IMR-90 (cell line): Measurements from ENCODE around the gene ANTXR1. TPM values are rescaled to one million over a fixed set of nuclear protein-coding genes. Genes with fewer than 3 reads are reported as not detected.

Experiments used
- ATAC-seq: fragments of 200-7000 bp; cut with Tn5 transposase; 2 replicates; pipeline ENCODE4 v1.9.1; 2020; ENCODE audit warnings: low read depth, mild to moderate bottlenecking, moderate library complexity
- BruUV-seq: library from RNA; stranded (reverse); fragments of 400-500 nt; replicated peaks from 2 replicates; lab custom pipeline; 2021; lab: Mats Ljungman, UMichigan
- CTCF ChIA-PET: fragments of 300-600 bp; formaldehyde crosslinking; extraction: SDS; loops from one replicate; lab custom pipeline; 2021; ENCODE audit warnings: antibody characterized with exemption; lab: Yijun Ruan, JAX
- POLR2A ChIA-PET: fragments of 300-600 bp; sonication (Branson Sonifier 250); formaldehyde crosslinking; loops from one replicate; lab custom pipeline; 2022; ENCODE audit warnings: antibody characterized with exemption; ENCODE audit not compliant: unreplicated experiment; lab: Charles Lee
- DNase-seq: peaks from one replicate; pipeline ENCODE4 v3.0.0; 2013
- H2AFZ ChIP-seq: replicated peaks from 2 replicates; pipeline ENCODE3; 2013; ENCODE audit warnings: low read length, mild to moderate bottlenecking; ENCODE audit not compliant: poor library complexity
- H2AK5ac ChIP-seq: 2 replicates; pipeline ENCODE4 v1.6.1; 2013; ENCODE audit warnings: low read depth, low read length, inconsistent platforms
- H2AK9ac ChIP-seq: replicated peaks from 2 replicates; pipeline ENCODE3; 2013; ENCODE audit warnings: mild to moderate bottlenecking, low read depth, low read length, moderate library complexity; ENCODE audit not compliant: poor library complexity
- H2BK120ac ChIP-seq: 2 replicates; pipeline ENCODE4 v1.6.1; 2013; ENCODE audit warnings: low read depth, low read length, inconsistent platforms
- H2BK15ac ChIP-seq: 3 replicates; pipeline ENCODE4 v1.6.1; 2013; ENCODE audit warnings: low read depth, low read length, inconsistent platforms
- H2BK20ac ChIP-seq: 2 replicates; pipeline ENCODE4 v1.6.1; 2013; ENCODE audit warnings: low read depth, mild to moderate bottlenecking, inconsistent platforms, low read length, moderate library complexity
- H2BK5ac ChIP-seq: 2 replicates; pipeline ENCODE4 v1.6.1; 2013; ENCODE audit warnings: mild to moderate bottlenecking, low read depth, low read length, inconsistent platforms; ENCODE audit not compliant: poor library complexity, severe bottlenecking
- H3K14ac ChIP-seq: replicated peaks from 2 replicates; pipeline ENCODE4 v1.6.1; 2013; ENCODE audit warnings: low read depth, low read length, inconsistent platforms
- H3K18ac ChIP-seq: 2 replicates; pipeline ENCODE4 v1.6.1; 2013; ENCODE audit warnings: low read depth, low read length, control low read depth
- H3K23ac ChIP-seq: 2 replicates; pipeline ENCODE4 v1.6.1; 2013; ENCODE audit warnings: low read depth, low read length, inconsistent platforms
- H3K27ac ChIP-seq: 2 replicates; pipeline ENCODE4 v1.5.1; 2013; ENCODE audit warnings: mild to moderate bottlenecking, control low read depth, low read length; ENCODE audit not compliant: insufficient read depth
- H3K27me3 ChIP-seq: 2 replicates; pipeline ENCODE4 v1.6.1; 2013; ENCODE audit warnings: low read length; ENCODE audit not compliant: control insufficient read depth, insufficient read depth
- H3K36me3 ChIP-seq: 2 replicates; pipeline ENCODE4 v1.6.1; 2013; ENCODE audit warnings: low read length, mixed read lengths; ENCODE audit not compliant: control insufficient read depth, insufficient read depth
- H3K4ac ChIP-seq: 2 replicates; pipeline ENCODE4 v1.6.1; 2013; ENCODE audit warnings: low read depth, low read length, inconsistent platforms
- H3K4me1 ChIP-seq: 2 replicates; pipeline ENCODE4 v1.6.1; 2013; ENCODE audit warnings: low read length, mixed read lengths; ENCODE audit not compliant: control insufficient read depth, insufficient read depth
- H3K4me2 ChIP-seq: 2 replicates; pipeline ENCODE4 v1.6.1; 2013; ENCODE audit warnings: low read depth, mild to moderate bottlenecking, control low read depth, low read length, moderate library complexity
- H3K4me3 ChIP-seq: 2 replicates; pipeline ENCODE4 v1.5.1; 2013; ENCODE audit warnings: low read depth, mild to moderate bottlenecking, control low read depth, low read length, moderate library complexity; ENCODE audit not compliant: insufficient read depth
- H3K56ac ChIP-seq: 2 replicates; pipeline ENCODE4 v1.6.1; 2013; ENCODE audit warnings: low read length, inconsistent platforms; ENCODE audit not compliant: insufficient read depth; ENCODE audit errors: extremely low read depth
- H3K79me1 ChIP-seq, 2 experiments: 2 replicates each; pipeline ENCODE4 v1.6.1; 2013; ENCODE audit warnings: low read length in 2 of 2, inconsistent platforms in 1 of 2, low read depth in 1 of 2
- H3K9ac ChIP-seq: 2 replicates; pipeline ENCODE4 v1.6.1; 2013; ENCODE audit warnings: low read depth, low read length, control low read depth
- H3K9me1 ChIP-seq: 2 replicates; pipeline ENCODE4 v1.6.1; 2013; ENCODE audit warnings: low read length, inconsistent platforms; ENCODE audit not compliant: insufficient read depth
- H3K9me3 ChIP-seq: 2 replicates; pipeline ENCODE4 v1.6.1; 2013; ENCODE audit warnings: low read length; ENCODE audit not compliant: control insufficient read depth, insufficient read depth
- H4K20me1 ChIP-seq: 2 replicates; pipeline ENCODE4 v1.6.1; 2013; ENCODE audit warnings: low read length, inconsistent platforms; ENCODE audit not compliant: insufficient read depth
- H4K5ac ChIP-seq: 2 replicates; pipeline ENCODE4 v1.6.1; 2013; ENCODE audit warnings: mild to moderate bottlenecking, low read depth, low read length, control low read depth
- H4K8ac ChIP-seq, 2 experiments: 2 replicates each; pipeline ENCODE4 v1.6.1; 2013; ENCODE audit warnings: low read depth in 2 of 2, low read length in 2 of 2, control low read depth in 1 of 2, inconsistent platforms in 1 of 2
- H4K91ac ChIP-seq: 2 replicates; pipeline ENCODE4 v1.6.1; 2013; ENCODE audit warnings: low read depth, low read length, inconsistent platforms; ENCODE audit not compliant: insufficient read depth
- BHLHE40 ChIP-seq: fragments of 150-350 bp; IDR thresholded peaks from 2 replicates; pipeline ENCODE4 v1.6.1; 2016; ENCODE audit warnings: mild to moderate bottlenecking, low read depth, low read length
- CEBPB ChIP-seq: IDR thresholded peaks from 2 replicates; pipeline ENCODE4 v1.6.1; 2012; ENCODE audit warnings: low read depth, low read length, improper control_type of control experiment
- CHD1 ChIP-seq: IDR thresholded peaks from 2 replicates; pipeline ENCODE4 v1.6.1; 2012; ENCODE audit warnings: low read depth, low read length, improper control_type of control experiment
- FOS ChIP-seq: fragments of 150-350 bp; IDR thresholded peaks from 2 replicates; pipeline ENCODE4 v1.6.1; 2016; ENCODE audit warnings: low read depth, low read length
- MAZ ChIP-seq: IDR thresholded peaks from 2 replicates; pipeline ENCODE4 v1.6.1; 2012; ENCODE audit warnings: low read depth, mild to moderate bottlenecking, low read length, improper control_type of control experiment, moderate library complexity, borderline replicate concordance
- MXI1 ChIP-seq: IDR thresholded peaks from 2 replicates; pipeline ENCODE4 v1.6.1; 2012; ENCODE audit warnings: low read depth, mild to moderate bottlenecking, low read length, moderate library complexity, borderline replicate concordance
- NFE2L2 ChIP-seq: fragments of 150-350 bp; IDR thresholded peaks from 2 replicates; pipeline ENCODE4 v1.6.1; 2016; ENCODE audit warnings: low read depth, mild to moderate bottlenecking, low read length
- POLR2A ChIP-seq: IDR thresholded peaks from 2 replicates; pipeline ENCODE4 v1.6.1; 2012; ENCODE audit warnings: mild to moderate bottlenecking, low read depth, low read length
- RAD21 ChIP-seq: IDR thresholded peaks from 2 replicates; pipeline ENCODE4 v1.6.1; 2012; ENCODE audit warnings: low read length, improper control_type of control experiment
- RCOR1 ChIP-seq: IDR thresholded peaks from 2 replicates; pipeline ENCODE4 v1.6.1; 2012; ENCODE audit warnings: mild to moderate bottlenecking, low read length, improper control_type of control experiment; ENCODE audit not compliant: insufficient replicate concordance
- RFX5 ChIP-seq: IDR thresholded peaks from 2 replicates; pipeline ENCODE4 v1.8.0; 2012; ENCODE audit warnings: low read depth, mild to moderate bottlenecking, low read length, moderate library complexity
- SMC3 ChIP-seq: fragments of 150-350 bp; IDR thresholded peaks from 2 replicates; pipeline ENCODE4 v1.6.1; 2016; ENCODE audit warnings: low read depth, mild to moderate bottlenecking, antibody characterized with exemption, low read length, moderate library complexity
- WGBS, 2 experiments: methylation state at CpG; one replicate each; pipeline versions ENCODE4 v1.1.5 to v1.1.7; 2013; ENCODE audit warnings: missing lambda C conversion rate in 2 of 2; ENCODE audit not compliant: insufficient read length in 1 of 2; ENCODE audit errors: extremely low coverage in 2 of 2; 5-methylcytosine and 5-hydroxymethylcytosine counted together
- dilution Hi-C: fragments of 300-500 bp; cut with HindIII; formaldehyde crosslinking; loops from one replicate; pipeline ENCODE4 v1.14.3; 2018; ENCODE audit warnings: low sequenced_read_pairs; ENCODE audit not compliant: unreplicated experiment
- in situ Hi-C: fragments of 300-500 bp; cut with MboI; formaldehyde crosslinking; loops from 3 replicates; pipeline ENCODE4 v1.14.3; 2019; ENCODE audit warnings: low sequenced_read_pairs, inconsistent platforms, mixed read lengths
- intact Hi-C: fragments of 100-400 bp; cut with micrococcal nuclease; formaldehyde crosslinking; loops from 2 replicates; pipeline ENCODE4 v1.10.0; 2022
- polyA plus RNA-seq, 3 experiments: library from polyadenylated mRNA; depleted of rRNA; stranded (reverse); fragments of >200 nt; gene quantifications; 2 replicates each; pipeline ENCODE4 v1.2.3, GENCODE V29; 2012; ENCODE audit warnings: low replicate concordance in 1 of 3
- total RNA-seq: library from RNA; depleted of rRNA; stranded (reverse); fragments of >200 nt; gene quantifications from 2 replicates; pipeline ENCODE4 v1.2.3, GENCODE V29; 2012
- TF ChIP-seq, protein P1 (sequence below): fragments of 150-350 bp; IDR thresholded peaks from 2 replicates; pipeline ENCODE4 v1.6.1; 2016; ENCODE audit warnings: low read depth, mild to moderate bottlenecking, low read length, moderate library complexity, borderline replicate concordance
- TF ChIP-seq, protein P2 (sequence below): fragments of 150-350 bp; IDR thresholded peaks from 2 replicates; pipeline ENCODE4 v1.6.1; 2017; ENCODE audit warnings: mild to moderate bottlenecking, antibody characterized with exemption, low read length, low read depth
- TF ChIP-seq, protein P3 (sequence below): conservative IDR thresholded peaks from 2 replicates; pipeline ENCODE4 v1.5.1; 2012; ENCODE audit warnings: mild to moderate bottlenecking, low read depth, low read length, improper control_type of control experiment

Gene ANTXR1
- total and polyA plus RNA-seq, 2 of the 4 experiments (the other 2 are of a cell fraction), result 27.2 to 36.9 TPM

DNA sequence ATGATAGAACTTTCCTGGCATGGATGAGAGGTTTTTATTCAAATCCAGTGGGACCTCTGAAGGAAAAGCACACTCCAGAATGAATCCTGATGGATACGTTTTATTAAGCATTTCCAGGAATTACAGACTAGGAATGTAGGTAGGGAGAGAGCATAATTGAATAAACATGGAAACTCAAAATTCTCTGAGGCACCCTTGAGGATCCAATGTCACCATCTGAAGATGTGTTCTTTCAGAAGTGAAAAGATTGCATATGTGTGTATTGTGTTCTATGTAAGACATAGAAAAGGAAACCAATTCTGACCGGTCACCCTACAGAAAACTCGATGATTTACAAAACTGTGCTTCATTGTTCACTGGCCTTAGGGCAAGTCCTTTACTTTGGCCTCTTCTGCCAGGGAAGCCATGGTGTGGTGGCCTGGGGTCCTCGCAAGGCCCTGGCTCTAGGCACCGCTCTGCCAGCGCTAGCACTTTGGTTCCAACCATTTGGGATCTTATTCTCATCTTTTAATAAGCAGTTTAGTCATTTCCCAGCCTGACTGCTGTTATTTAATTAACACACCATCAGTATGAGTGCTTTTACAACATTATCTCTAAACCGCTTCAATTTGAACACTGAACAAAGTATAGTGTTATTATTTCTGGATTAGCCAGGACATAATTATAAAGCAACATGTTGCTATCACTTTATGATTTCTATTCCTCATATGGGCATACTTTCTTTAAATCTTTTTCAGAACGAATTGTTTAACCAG lies 43.1 kb upstream of the ANTXR1 start:
- BruUV-seq, result no TSS peak
- no peak overlapping the region for H4K8ac ChIP-seq
- intact Hi-C loops (no loop called here), in situ Hi-C loops (no loop called here), dilution Hi-C loops (no loop called here)
- H3K4ac ChIP-seq, result peak overlapping the region; percentile 80
- H3K14ac ChIP-seq, result peak overlapping the region; percentile 91
- H2AK5ac ChIP-seq, result peak overlapping the region; percentile 92
- ChIA-PET POLR2A (no interaction called here), CTCF (no interaction called here)
- peaks cover 15% of the 10 kb centered on the region for H3K9me1 ChIP-seq
- no peak overlapping the region for H3K4me2 ChIP-seq
- H2BK15ac ChIP-seq, result peak overlapping the region; percentile 74; the same call in 2 of the 3 replicates
- no peaks in the 10 kb centered on the region for H3K27me3 ChIP-seq
- no peak for ATAC-seq
- no peak overlapping the region for H4K5ac ChIP-seq
- no peaks in the 10 kb centered on the region for H4K20me1 ChIP-seq
- peak overlapping the region; percentile 65; the same call in 1 of the 2 replicates for H3K23ac ChIP-seq
- H3K36me3 ChIP-seq, result no peaks in the 10 kb centered on the region
- H3K27ac ChIP-seq, result no peak overlapping the region
- H4K91ac ChIP-seq, result peak overlapping the region; percentile 66
- no CpG with 5 or more reads among the region's 8 CpGs for WGBS, 2 experiments
- no peak overlapping the region for H2BK5ac ChIP-seq
- peak overlapping the region; percentile 5 for H3K18ac ChIP-seq
- H3K9ac ChIP-seq, result no peak overlapping the region
- H3K9me3 ChIP-seq, result no peaks in the 10 kb centered on the region
- peaks cover 0 to 3% of the 10 kb centered on the region in 2 experiments; a peak in 1 of 4 replicates for H3K79me1 ChIP-seq
- no peak overlapping the region for H2AK9ac ChIP-seq
- TF ChIP-seq CHD1 (no peak), NFE2L2 (no peak), BHLHE40 (no peak), MAZ (no peak), RAD21 (no peak), CEBPB (no peak), POLR2A (no peak), MXI1 (no peak), SMC3 (no peak), FOS (no peak), RFX5 (no peak), RCOR1 (no peak)
- TF ChIP-seq, protein P1, sequence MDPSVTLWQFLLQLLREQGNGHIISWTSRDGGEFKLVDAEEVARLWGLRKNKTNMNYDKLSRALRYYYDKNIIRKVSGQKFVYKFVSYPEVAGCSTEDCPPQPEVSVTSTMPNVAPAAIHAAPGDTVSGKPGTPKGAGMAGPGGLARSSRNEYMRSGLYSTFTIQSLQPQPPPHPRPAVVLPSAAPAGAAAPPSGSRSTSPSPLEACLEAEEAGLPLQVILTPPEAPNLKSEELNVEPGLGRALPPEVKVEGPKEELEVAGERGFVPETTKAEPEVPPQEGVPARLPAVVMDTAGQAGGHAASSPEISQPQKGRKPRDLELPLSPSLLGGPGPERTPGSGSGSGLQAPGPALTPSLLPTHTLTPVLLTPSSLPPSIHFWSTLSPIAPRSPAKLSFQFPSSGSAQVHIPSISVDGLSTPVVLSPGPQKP, result no peak
- TF ChIP-seq, protein P2, sequence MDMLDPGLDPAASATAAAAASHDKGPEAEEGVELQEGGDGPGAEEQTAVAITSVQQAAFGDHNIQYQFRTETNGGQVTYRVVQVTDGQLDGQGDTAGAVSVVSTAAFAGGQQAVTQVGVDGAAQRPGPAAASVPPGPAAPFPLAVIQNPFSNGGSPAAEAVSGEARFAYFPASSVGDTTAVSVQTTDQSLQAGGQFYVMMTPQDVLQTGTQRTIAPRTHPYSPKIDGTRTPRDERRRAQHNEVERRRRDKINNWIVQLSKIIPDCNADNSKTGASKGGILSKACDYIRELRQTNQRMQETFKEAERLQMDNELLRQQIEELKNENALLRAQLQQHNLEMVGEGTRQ, result no peak
- TF ChIP-seq, protein P3, sequence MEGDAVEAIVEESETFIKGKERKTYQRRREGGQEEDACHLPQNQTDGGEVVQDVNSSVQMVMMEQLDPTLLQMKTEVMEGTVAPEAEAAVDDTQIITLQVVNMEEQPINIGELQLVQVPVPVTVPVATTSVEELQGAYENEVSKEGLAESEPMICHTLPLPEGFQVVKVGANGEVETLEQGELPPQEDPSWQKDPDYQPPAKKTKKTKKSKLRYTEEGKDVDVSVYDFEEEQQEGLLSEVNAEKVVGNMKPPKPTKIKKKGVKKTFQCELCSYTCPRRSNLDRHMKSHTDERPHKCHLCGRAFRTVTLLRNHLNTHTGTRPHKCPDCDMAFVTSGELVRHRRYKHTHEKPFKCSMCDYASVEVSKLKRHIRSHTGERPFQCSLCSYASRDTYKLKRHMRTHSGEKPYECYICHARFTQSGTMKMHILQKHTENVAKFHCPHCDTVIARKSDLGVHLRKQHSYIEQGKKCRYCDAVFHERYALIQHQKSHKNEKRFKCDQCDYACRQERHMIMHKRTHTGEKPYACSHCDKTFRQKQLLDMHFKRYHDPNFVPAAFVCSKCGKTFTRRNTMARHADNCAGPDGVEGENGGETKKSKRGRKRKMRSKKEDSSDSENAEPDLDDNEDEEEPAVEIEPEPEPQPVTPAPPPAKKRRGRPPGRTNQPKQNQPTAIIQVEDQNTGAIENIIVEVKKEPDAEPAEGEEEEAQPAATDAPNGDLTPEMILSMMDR, result no peak
- no peak overlapping the region for H3K4me3 ChIP-seq
- H2BK20ac ChIP-seq, result peak overlapping the region; percentile 75
- peak overlapping the region; percentile 26 for H2AFZ ChIP-seq
- peaks cover 13% of the 10 kb centered on the region for H3K4me1 ChIP-seq
- DNase-seq, result no peak
- H3K56ac ChIP-seq, result no peak overlapping the region
- peak overlapping the region; percentile 82 for H2BK120ac ChIP-seq
